H1 (cell line): ENCODE results near the gene RASEF. TPM values are rescaled to one million over a fixed set of nuclear protein-coding genes. Genes with fewer than 3 reads are reported as not detected.

Source experiments
- RNF2 ChIP-seq: fragments of 200-900, 300-1000 bp; sonication (generic); IDR thresholded peaks from 2 replicates; pipeline ENCODE4 v1.7.1; 2016; ENCODE audit warnings: borderline replicate concordance, low read depth, mild to moderate bottlenecking, antibody characterized with exemption, low read length; ENCODE audit not compliant: poor library complexity, severe bottlenecking; ENCODE audit errors: missing control alignments
- polyA plus RNA-seq, 7 experiments: library from polyadenylated mRNA; depleted of rRNA in 3 of 7; stranded (reverse) in 5 of 7; unstranded in 2 of 7; fragments of >200 nt in 5 of 7; fragments of 200-250 nt in 2 of 7; gene quantifications; 1 replicate in 5 of 7; 2 replicates in 1 of 7; 4 replicates in 1 of 7; pipeline versions ENCODE4 v1.2.1 to v1.2.3, GENCODE V29; 2011 to 2013; ENCODE audit warnings: missing spikeins in 2 of 7, mixed read lengths in 2 of 7
- total RNA-seq: library from RNA; stranded (reverse); fragmentation: NEBNext Ultra II Directional; extraction: Animal tissue kit (Norgen Biotek cat#: 25700); gene quantifications from 2 replicates; pipeline ENCODE4 v1.2.1, GENCODE V29; 2021

The RASEF gene
- total and polyA plus RNA-seq, 2 of the 8 experiments (the other 6 are each of a cell fraction or from before 2014, with no cell fraction given): 1.1 to 4.6 TPM

- no peak for TF ChIP-seq RNF2
Observed at GRCh38 chr9:83047839-83048775, 14.8 kb downstream of the RASEF start (continued).
